Osteocyte (in vitro differentiated cells): ENCODE measurements around the gene NCAPG2. TPM values are rescaled to one million over a fixed set of nuclear protein-coding genes. Genes with fewer than 3 reads are reported as not detected.
"Not testable (repeated sequence)": the region's sequence is repeated elsewhere in the genome, so short reads cannot be mapped to it uniquely, and the experiment has no call there.

Experiments used
- DNase-seq: peaks from one replicate; pipeline ENCODE4 v3.0.0; 2021; ENCODE audit warnings: mixed read lengths; ENCODE audit not compliant: unreplicated experiment; ENCODE audit errors: extremely low spot score
- H3K27ac Mint-ChIP-seq: one replicate; pipeline ENCODE4 v1.8.0; 2021; ENCODE audit warnings: mild to moderate bottlenecking, mixed read lengths; ENCODE audit not compliant: unreplicated experiment
- H3K27me3 Mint-ChIP-seq: one replicate; pipeline ENCODE4 v1.8.0; 2021; ENCODE audit warnings: mixed read lengths; ENCODE audit not compliant: unreplicated experiment
- H3K36me3 Mint-ChIP-seq: one replicate; pipeline ENCODE4 v1.8.0; 2021; ENCODE audit warnings: mixed read lengths; ENCODE audit not compliant: unreplicated experiment
- H3K4me1 Mint-ChIP-seq: one replicate; pipeline ENCODE4 v1.8.0; 2021; ENCODE audit warnings: mixed read lengths; ENCODE audit not compliant: unreplicated experiment
- H3K4me3 Mint-ChIP-seq: one replicate; pipeline ENCODE4 v1.8.0; 2021; ENCODE audit warnings: mild to moderate bottlenecking, moderate library complexity, mixed read lengths; ENCODE audit not compliant: unreplicated experiment
- H3K9me3 Mint-ChIP-seq: one replicate; pipeline ENCODE4 v1.8.0; 2021; ENCODE audit warnings: mixed read lengths; ENCODE audit not compliant: unreplicated experiment
- CTCF ChIP-seq: fragments of 200-600 bp; sonication (generic); IDR thresholded peaks from 2 replicates; pipeline ENCODE4 v1.5.0; 2021; ENCODE audit warnings: antibody characterized with exemption, mild to moderate bottlenecking, moderate library complexity
- total RNA-seq: library from RNA; stranded (reverse); gene quantifications from 2 replicates; pipeline ENCODE4 v1.2.1, GENCODE V29; 2021

NCAPG2 gene
- total RNA-seq, 1 donor from 2014 or later = 19.9 TPM

GRCh38 chr7:158702196-158702595, 2.4 kb downstream of the NCAPG2 start:
- H3K4me1 Mint-ChIP-seq = peaks cover 32% of the 10 kb centered on the region
- peaks cover 4% of the 10 kb centered on the region for H3K36me3 Mint-ChIP-seq
- H3K4me3 Mint-ChIP-seq = no peak overlapping the region
- DNase-seq = no peak
- H3K27me3 Mint-ChIP-seq = no peaks in the 10 kb centered on the region
- no peak for TF ChIP-seq CTCF
- H3K27ac Mint-ChIP-seq = no peak overlapping the region
- no peaks in the 10 kb centered on the region for H3K9me3 Mint-ChIP-seq

- no peak for DNase-seq
- Mint-ChIP-seq H3K27me3 (no peaks in the 10 kb centered on the region), H3K36me3 (peaks cover 4% of the 10 kb centered on the region), H3K9me3 (no peaks in the 10 kb centered on the region), H3K4me1 (peaks cover 32% of the 10 kb centered on the region), H3K27ac (no peak overlapping the region), H3K4me3 (no peak overlapping the region)
- no peak for TF ChIP-seq CTCF
Measured at GRCh38 chr7:158700008-158700407, 4.6 kb downstream of the NCAPG2 start.

GRCh38 chr7:158699341-158699740, 5.3 kb downstream of the NCAPG2 start:
- no peak for DNase-seq
- Mint-ChIP-seq H3K27me3 (no peaks in the 10 kb centered on the region), H3K9me3 (no peaks in the 10 kb centered on the region), H3K4me1 (peaks cover 31% of the 10 kb centered on the region), H3K4me3 (no peak overlapping the region), H3K36me3 (peaks cover 4% of the 10 kb centered on the region), H3K27ac (no peak overlapping the region)
- TF ChIP-seq CTCF = no peak

- Mint-ChIP-seq H3K4me3 (no peak overlapping the region), H3K27me3 (no peaks in the 10 kb centered on the region), H3K4me1 (peaks cover 31% of the 10 kb centered on the region), H3K36me3 (peaks cover 4% of the 10 kb centered on the region), H3K27ac (no peak overlapping the region), H3K9me3 (no peaks in the 10 kb centered on the region)
- no peak for TF ChIP-seq CTCF
- no peak for DNase-seq
Measured at GRCh38 chr7:158698657-158699195, 5.9 kb downstream of the NCAPG2 start.

GRCh38 chr7:158697597-158697996, 7.0 kb downstream of the NCAPG2 start:
- not testable (repeated sequence) for H3K27ac Mint-ChIP-seq, H3K27me3 Mint-ChIP-seq, DNase-seq, H3K9me3 Mint-ChIP-seq, H3K36me3 Mint-ChIP-seq, H3K4me3 Mint-ChIP-seq
- H3K4me1 Mint-ChIP-seq = peaks cover 21% of the 10 kb centered on the region
